CD14-positive monocyte (primary cell): ENCODE results near the gene MICU1. TPM values are rescaled to one million over a fixed set of nuclear protein-coding genes. Genes with fewer than 3 reads are reported as not detected.

Experiments used
- DNase-seq, 3 donors: peaks; one replicate each; pipeline ENCODE4 v3.0.0-alpha.2; 2011 to 2022
- H2AFZ ChIP-seq: 2 replicates; pipeline ENCODE4 v1.6.0; 2012; ENCODE audit warnings: mild to moderate bottlenecking, low read depth, low read length, inconsistent platforms; ENCODE audit not compliant: insufficient read depth, poor library complexity, severe bottlenecking
- H3K27ac ChIP-seq, 2 donors: 1 replicate in 1 of 2; 2 replicates in 1 of 2; pipeline ENCODE4 v1.5.1; 2012 to 2013; ENCODE audit warnings: low read length in 2 of 2, control low read depth in 1 of 2, inconsistent platforms in 1 of 2, low read depth in 1 of 2, mild to moderate bottlenecking in 1 of 2
- H3K27me3 ChIP-seq, 2 donors: one replicate each; pipeline versions ENCODE4 v1.6.0 to v1.6.1; 2011 to 2013; ENCODE audit warnings: low read length in 2 of 2; ENCODE audit not compliant: control insufficient read depth in 2 of 2, insufficient read depth in 2 of 2
- H3K36me3 ChIP-seq, 2 donors: replicated peaks in 1 of 2; 1 replicate in 1 of 2; 2 replicates in 1 of 2; pipeline versions ENCODE4 v1.5.1 to v1.6.1; 2012 to 2013; ENCODE audit warnings: low read length in 2 of 2, control low read depth in 1 of 2, inconsistent platforms in 1 of 2, mild to moderate bottlenecking in 1 of 2; ENCODE audit not compliant: insufficient read depth in 2 of 2, control insufficient read depth in 1 of 2
- H3K4me1 ChIP-seq, 2 donors: 1 replicate in 1 of 2; 2 replicates in 1 of 2; pipeline versions ENCODE4 v1.5.1 to v1.6.1; 2012 to 2013; ENCODE audit warnings: low read length in 2 of 2, control low read depth in 1 of 2, inconsistent platforms in 1 of 2, mild to moderate bottlenecking in 1 of 2, moderate library complexity in 1 of 2; ENCODE audit not compliant: insufficient read depth in 2 of 2, control insufficient read depth in 1 of 2
- H3K4me2 ChIP-seq: replicated peaks from 2 replicates; pipeline ENCODE3; 2012; ENCODE audit warnings: low read length, moderate library complexity, mild to moderate bottlenecking; ENCODE audit not compliant: poor library complexity, severe bottlenecking; ENCODE audit errors: extremely low read depth
- H3K4me3 ChIP-seq, 3 experiments: fragments of 200-600 bp in 1 of 3; sonication (generic) in 1 of 3; replicated peaks in 1 of 3; 1 replicate in 2 of 3; 2 replicates in 1 of 3; pipeline ENCODE4 v1.5.1; 2011 to 2013; ENCODE audit warnings: low read length in 3 of 3, mild to moderate bottlenecking in 3 of 3, control low read depth in 2 of 3, low read depth in 2 of 3, inconsistent platforms in 1 of 3, moderate library complexity in 1 of 3
- H3K79me2 ChIP-seq: 2 replicates; pipeline ENCODE4 v1.6.0; 2012; ENCODE audit warnings: mild to moderate bottlenecking, control low read depth, inconsistent platforms, low read length, moderate library complexity; ENCODE audit not compliant: insufficient read depth
- H3K9ac ChIP-seq: 2 replicates; pipeline ENCODE4 v1.6.0; 2017; ENCODE audit warnings: low read length, mild to moderate bottlenecking; ENCODE audit not compliant: insufficient read depth, poor library complexity, severe bottlenecking
- H3K9me3 ChIP-seq, 2 donors: replicated peaks in 1 of 2; 1 replicate in 1 of 2; 2 replicates in 1 of 2; pipeline versions ENCODE4 v1.5.1 to v1.6.1; 2012 to 2013; ENCODE audit warnings: low read length in 2 of 2, control low read depth in 1 of 2; ENCODE audit not compliant: control insufficient read depth in 1 of 2, insufficient read depth in 1 of 2
- H4K20me1 ChIP-seq: 2 replicates; pipeline ENCODE4 v1.6.0; 2012; ENCODE audit warnings: mild to moderate bottlenecking, low read length, control low read depth, moderate library complexity; ENCODE audit not compliant: insufficient read depth
- H3K27ac Mint-ChIP-seq, 7 donors: one replicate each; pipeline ENCODE4 v1.8.0; 2020; ENCODE audit warnings: mild to moderate bottlenecking in 7 of 7, mixed read lengths in 7 of 7, moderate library complexity in 6 of 7, inconsistent platforms in 2 of 7
- H3K27me3 Mint-ChIP-seq, 3 donors: one replicate each; pipeline ENCODE4 v1.8.0; 2021 to 2022; ENCODE audit warnings: low read depth in 3 of 3, mild to moderate bottlenecking in 3 of 3, mixed read lengths in 3 of 3, moderate library complexity in 3 of 3, inconsistent platforms in 1 of 3
- H3K36me3 Mint-ChIP-seq, 2 donors: one replicate each; pipeline ENCODE4 v1.8.0; 2020; ENCODE audit warnings: mixed read lengths in 2 of 2, inconsistent platforms in 1 of 2, mild to moderate bottlenecking in 1 of 2
- H3K4me1 Mint-ChIP-seq: one replicate; pipeline ENCODE4 v1.8.0; 2020; ENCODE audit warnings: mild to moderate bottlenecking, mixed read lengths
- H3K4me3 Mint-ChIP-seq, 2 donors: one replicate each; pipeline ENCODE4 v1.8.0; 2020; ENCODE audit warnings: mild to moderate bottlenecking in 2 of 2, mixed read lengths in 2 of 2, moderate library complexity in 1 of 2
- H3K9me3 Mint-ChIP-seq, 7 donors: one replicate each; pipeline ENCODE4 v1.8.0; 2020 to 2022; ENCODE audit warnings: mixed read lengths in 7 of 7, mild to moderate bottlenecking in 6 of 7, moderate library complexity in 6 of 7, inconsistent platforms in 2 of 7
- WGBS: methylation state at CpG from one replicate; pipeline ENCODE4 v1.1.5; 2013; ENCODE audit warnings: missing lambda C conversion rate; ENCODE audit not compliant: insufficient coverage; 5-methylcytosine and 5-hydroxymethylcytosine counted together
- intact Hi-C, 2 donors: fragments of 100-400 bp; cut with micrococcal nuclease; formaldehyde crosslinking; loops; one replicate each; pipeline versions ENCODE4 v1.15.0 to v1.15.1; 2023
- polyA plus RNA-seq, 3 donors: library from polyadenylated mRNA; depleted of rRNA in 1 of 3; unstranded in 2 of 3; stranded (reverse) in 1 of 3; fragments of 300-500 nt in 2 of 3; fragments of >200 nt in 1 of 3; fragmentation: Illumina TruSeq in 2 of 3; gene quantifications; 1 replicate in 2 of 3; 2 replicates in 1 of 3; pipeline ENCODE4 v1.2.3, GENCODE V29; 2012 to 2021
- TF ChIP-seq, protein P1 (sequence below): fragments of 200-600 bp; IDR thresholded peaks from one replicate; pipeline ENCODE4 v1.8.0; 2022; ENCODE audit warnings: antibody characterized with exemption, mild to moderate bottlenecking

The MICU1 gene
- polyA plus RNA-seq, 3 donors = 51.1 to 76.4 (median 51.7) TPM

DNA sequence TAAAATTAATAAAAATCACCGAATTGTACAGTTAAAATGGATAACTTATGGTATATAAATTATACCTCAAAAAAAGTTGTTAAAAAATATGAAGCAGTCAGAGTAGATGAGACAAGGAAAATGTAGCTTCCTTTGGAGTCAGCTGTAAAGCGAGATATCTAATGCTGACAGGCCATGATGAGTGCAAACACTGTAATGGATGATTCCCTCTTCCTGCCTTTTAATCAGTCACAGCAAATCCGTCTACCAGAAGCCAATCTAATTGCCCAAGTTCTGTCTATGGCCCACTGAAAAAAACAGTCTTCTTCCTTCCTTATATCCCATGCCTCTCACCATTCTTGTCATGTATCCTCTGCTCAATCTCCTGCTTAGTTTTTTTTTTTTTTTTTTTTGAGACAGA is 211.2 kb downstream of the MICU1 start:
- H3K79me2 ChIP-seq = no peaks in the 10 kb centered on the region
- TF ChIP-seq, protein P1, sequence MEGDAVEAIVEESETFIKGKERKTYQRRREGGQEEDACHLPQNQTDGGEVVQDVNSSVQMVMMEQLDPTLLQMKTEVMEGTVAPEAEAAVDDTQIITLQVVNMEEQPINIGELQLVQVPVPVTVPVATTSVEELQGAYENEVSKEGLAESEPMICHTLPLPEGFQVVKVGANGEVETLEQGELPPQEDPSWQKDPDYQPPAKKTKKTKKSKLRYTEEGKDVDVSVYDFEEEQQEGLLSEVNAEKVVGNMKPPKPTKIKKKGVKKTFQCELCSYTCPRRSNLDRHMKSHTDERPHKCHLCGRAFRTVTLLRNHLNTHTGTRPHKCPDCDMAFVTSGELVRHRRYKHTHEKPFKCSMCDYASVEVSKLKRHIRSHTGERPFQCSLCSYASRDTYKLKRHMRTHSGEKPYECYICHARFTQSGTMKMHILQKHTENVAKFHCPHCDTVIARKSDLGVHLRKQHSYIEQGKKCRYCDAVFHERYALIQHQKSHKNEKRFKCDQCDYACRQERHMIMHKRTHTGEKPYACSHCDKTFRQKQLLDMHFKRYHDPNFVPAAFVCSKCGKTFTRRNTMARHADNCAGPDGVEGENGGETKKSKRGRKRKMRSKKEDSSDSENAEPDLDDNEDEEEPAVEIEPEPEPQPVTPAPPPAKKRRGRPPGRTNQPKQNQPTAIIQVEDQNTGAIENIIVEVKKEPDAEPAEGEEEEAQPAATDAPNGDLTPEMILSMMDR = no peak
- H3K9me3 ChIP-seq = peaks cover 0 to 4% of the 10 kb centered on the region in 2 donors
- intact Hi-C loops = no loop called here
- H3K27ac Mint-ChIP-seq = peak overlapping the region in 1 of 7 donors; percentile 54
- peaks cover 43 to 60% of the 10 kb centered on the region in 2 donors for H3K36me3 Mint-ChIP-seq
- H3K4me3 Mint-ChIP-seq = no peak overlapping the region
- 90% methylated on average over 1 of the region's 3 CpGs for WGBS
- H2AFZ ChIP-seq = no peak overlapping the region
- no peaks in the 10 kb centered on the region for H3K27me3 Mint-ChIP-seq
- H3K36me3 ChIP-seq = peaks cover 14 to 84% of the 10 kb centered on the region in 2 donors
- H3K27me3 ChIP-seq = no peaks in the 10 kb centered on the region
- H4K20me1 ChIP-seq = no peaks in the 10 kb centered on the region
- no peak overlapping the region for H3K9ac ChIP-seq
- H3K27ac ChIP-seq = no peak overlapping the region
- no peak overlapping the region for H3K4me3 ChIP-seq
- H3K9me3 Mint-ChIP-seq = peaks cover 3 to 15% (median 10%) of the 10 kb centered on the region in 7 donors
- no peak for DNase-seq
- peaks cover 9% of the 10 kb centered on the region for H3K4me1 Mint-ChIP-seq
- H3K4me2 ChIP-seq = no peak overlapping the region
- H3K4me1 ChIP-seq = no peaks in the 10 kb centered on the region

DNA sequence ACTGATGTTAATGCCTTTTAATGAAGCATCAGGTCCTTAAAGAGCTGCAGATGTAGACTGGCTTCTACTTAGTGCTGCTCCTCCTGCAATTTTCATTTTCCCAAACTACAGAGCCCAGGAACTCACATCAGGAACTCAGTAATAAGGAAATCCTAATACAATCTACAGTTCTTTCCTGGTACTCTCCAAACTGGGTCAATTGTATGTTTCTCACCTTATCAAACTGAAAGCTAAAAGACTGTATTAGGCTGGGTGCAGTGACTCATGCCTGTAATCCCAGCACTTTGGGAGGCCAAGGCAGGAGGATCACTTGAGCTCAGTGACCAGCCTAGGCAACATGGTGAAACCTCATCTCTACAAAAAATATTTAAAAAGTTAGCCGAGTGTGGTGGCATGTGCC is 216.7 kb downstream of the MICU1 start:
- H3K27ac Mint-ChIP-seq = no peak overlapping the region
- Histone ChIP-seq H3K4me1 (no peaks in the 10 kb centered on the region), H3K27ac (no peak overlapping the region), H3K27me3 (no peaks in the 10 kb centered on the region), H3K9ac (no peak overlapping the region), H3K4me2 (no peak overlapping the region), H3K4me3 (no peak overlapping the region), H3K79me2 (no peaks in the 10 kb centered on the region), H3K36me3 (peaks cover 20 to 68% of the 10 kb centered on the region in 2 donors), H3K9me3 (peaks cover 0 to 4% of the 10 kb centered on the region in 2 donors), H2AFZ (no peak overlapping the region), H4K20me1 (no peaks in the 10 kb centered on the region)
- H3K36me3 Mint-ChIP-seq = peaks cover 48 to 62% of the 10 kb centered on the region in 2 donors
- H3K4me1 Mint-ChIP-seq = no peaks in the 10 kb centered on the region
- no peak overlapping the region for H3K4me3 Mint-ChIP-seq
- WGBS = no CpG with 5 or more reads among the region's 1 CpG
- peaks cover 0 to 8% (median 4%) of the 10 kb centered on the region in 7 donors for H3K9me3 Mint-ChIP-seq
- intact Hi-C loops = no loop called here
- DNase-seq = no peak
- H3K27me3 Mint-ChIP-seq = no peaks in the 10 kb centered on the region
- TF ChIP-seq, protein P1 = no peak
